Neural cell (in vitro differentiated cells): ENCODE data around the gene TCF4. TPM values are rescaled to one million over a fixed set of nuclear protein-coding genes. Genes with fewer than 3 reads are reported as not detected.

ENCODE experiments used
- H2AFZ ChIP-seq: fragments of 200-600, 300-800 bp; sonication (generic), shearing (Covaris generic); 2 replicates; pipeline ENCODE4 v1.6.0; 2014; ENCODE audit warnings: low read depth, mild to moderate bottlenecking, antibody characterized with exemption, low read length, moderate library complexity
- H3F3A ChIP-seq: fragments of 200-600 bp; shearing (Covaris generic); 2 replicates; pipeline ENCODE4 v1.6.1; 2016; ENCODE audit warnings: mild to moderate bottlenecking, moderate library complexity, mixed read lengths, antibody characterized with exemption, low read length; ENCODE audit not compliant: insufficient read depth, poor library complexity, severe bottlenecking
- H3K27ac ChIP-seq: fragments of 200-600, 300-800 bp; sonication (generic), shearing (Covaris generic); 2 replicates; pipeline ENCODE4 v1.5.1; 2014; ENCODE audit warnings: mild to moderate bottlenecking, low read length, moderate library complexity
- H3K27me3 ChIP-seq: fragments of 300-800, 200-600 bp; sonication (generic), shearing (Covaris generic); 2 replicates; pipeline ENCODE4 v1.6.0; 2014; ENCODE audit warnings: mild to moderate bottlenecking, low read depth, low read length, moderate library complexity; ENCODE audit not compliant: insufficient read depth
- H3K36me3 ChIP-seq: fragments of 300-800, 200-600 bp; sonication (generic), shearing (Covaris generic); 2 replicates; pipeline ENCODE4 v1.5.1; 2014; ENCODE audit warnings: mild to moderate bottlenecking, antibody characterized with exemption, low read length, moderate library complexity; ENCODE audit not compliant: insufficient read depth
- H3K4me2 ChIP-seq: fragments of 300-800, 200-600 bp; sonication (generic), shearing (Covaris generic); 2 replicates; pipeline ENCODE4 v1.6.0; 2014; ENCODE audit warnings: mild to moderate bottlenecking, low read length
- H3K4me3 ChIP-seq: fragments of 300-800, 200-600 bp; sonication (generic), shearing (Covaris generic); 2 replicates; pipeline ENCODE4 v1.5.1; 2014; ENCODE audit warnings: mild to moderate bottlenecking, low read length, moderate library complexity
- H3K79me2 ChIP-seq: fragments of 200-600 bp; shearing (Covaris generic); replicated peaks from 2 replicates; pipeline ENCODE4 v1.6.0; 2014; ENCODE audit warnings: mild to moderate bottlenecking, low read length, moderate library complexity; ENCODE audit not compliant: insufficient read depth
- H3K9ac ChIP-seq: fragments of 300-800, 200-600 bp; sonication (generic), shearing (Covaris generic); 2 replicates; pipeline ENCODE4 v1.6.1; 2016; ENCODE audit warnings: mild to moderate bottlenecking, low read length, mixed read lengths
- H3K9me2 ChIP-seq: fragments of 200-600 bp; shearing (Covaris generic); 2 replicates; pipeline ENCODE4 v1.6.1; 2016; ENCODE audit warnings: mild to moderate bottlenecking, low read length, mixed read lengths; ENCODE audit not compliant: insufficient read depth
- H3K9me3 ChIP-seq: fragments of 200-600, 300-800 bp; sonication (generic), shearing (Covaris generic); 2 replicates; pipeline ENCODE4 v1.6.1; 2016; ENCODE audit warnings: mild to moderate bottlenecking, mixed run types, low read length, moderate library complexity, mixed read lengths
- H4K20me1 ChIP-seq: fragments of 200-600 bp; shearing (Covaris generic); 2 replicates; pipeline ENCODE4 v1.6.1; 2016; ENCODE audit warnings: mild to moderate bottlenecking, mixed run types; ENCODE audit not compliant: insufficient read depth
- EP300 ChIP-seq: fragments of 450-650 bp; conservative IDR thresholded peaks from 2 replicates; pipeline ENCODE4 v1.6.1; 2014; ENCODE audit warnings: antibody characterized with exemption, mild to moderate bottlenecking, moderate library complexity; ENCODE audit not compliant: poor library complexity, severe bottlenecking
- EZH2 ChIP-seq: fragments of 200-600, 300-800 bp; shearing (Covaris generic), sonication (generic); IDR thresholded peaks from 2 replicates; pipeline ENCODE4 v1.6.1; 2014; ENCODE audit warnings: antibody characterized with exemption, low read length, borderline replicate concordance, mild to moderate bottlenecking; ENCODE audit not compliant: insufficient read depth, poor library complexity, severe bottlenecking
- MXI1 ChIP-seq: fragments of 450-650 bp; conservative IDR thresholded peaks from 2 replicates; pipeline ENCODE4 v1.6.1; 2014; ENCODE audit warnings: antibody characterized with exemption, mild to moderate bottlenecking; ENCODE audit not compliant: poor library complexity, severe bottlenecking
- POLR2AphosphoS5 ChIP-seq: IDR thresholded peaks from 2 replicates; pipeline ENCODE4 v1.6.1; 2012
- RAD21 ChIP-seq: fragments of 450-650 bp; conservative IDR thresholded peaks from 2 replicates; pipeline ENCODE4 v1.6.1; 2014; ENCODE audit warnings: antibody characterized with exemption, mild to moderate bottlenecking, moderate library complexity
- SMC3 ChIP-seq: fragments of 450-650 bp; conservative IDR thresholded peaks from 2 replicates; pipeline ENCODE4 v1.6.1; 2014; ENCODE audit warnings: antibody characterized with exemption, mild to moderate bottlenecking, moderate library complexity; ENCODE audit not compliant: poor library complexity
- TAF1 ChIP-seq: IDR thresholded peaks from 2 replicates; pipeline ENCODE4 v1.6.1; 2012; ENCODE audit warnings: low read depth
- polyA plus RNA-seq: library from polyadenylated mRNA; depleted of rRNA; stranded (reverse); fragments of >200 nt; gene quantifications from 2 replicates; pipeline ENCODE4 v1.2.3, GENCODE V29; 2014
- TF ChIP-seq, protein P1 (sequence below): IDR thresholded peaks from 2 replicates; pipeline ENCODE4 v1.6.1; 2012; ENCODE audit warnings: borderline replicate concordance
- TF ChIP-seq, protein P2 (sequence below): fragments of 450-650 bp; IDR thresholded peaks from 2 replicates; pipeline ENCODE4 v1.5.1; 2014; ENCODE audit warnings: antibody characterized with exemption, mild to moderate bottlenecking, moderate library complexity; ENCODE audit not compliant: poor library complexity, severe bottlenecking

Gene TCF4
- polyA plus RNA-seq, 1 donor from 2014 or later = 7.0 TPM

DNA sequence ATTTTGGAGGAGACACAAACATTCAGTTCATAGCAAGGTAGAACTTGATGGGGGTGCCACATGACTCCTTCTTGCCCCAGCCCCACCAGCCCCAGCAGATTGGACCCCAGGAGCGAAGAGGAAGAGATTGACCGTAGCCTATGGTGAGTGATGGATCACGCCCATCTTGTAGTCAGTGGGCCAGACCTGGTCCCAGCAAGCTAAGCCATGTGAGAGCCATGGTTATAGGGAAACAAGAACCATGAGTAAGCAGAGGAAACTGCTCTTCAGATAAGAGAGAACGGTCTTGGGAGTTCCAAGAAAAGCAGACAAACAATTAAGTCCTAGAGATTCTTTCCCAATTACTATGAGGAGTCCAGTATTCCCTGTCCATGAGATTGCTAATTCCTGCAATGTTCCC is 4.6 kb upstream of the TCF4 start:
- no peak overlapping the region for H3K9ac ChIP-seq
- H2AFZ ChIP-seq = no peak overlapping the region
- H3K4me2 ChIP-seq = no peak overlapping the region
- no peaks in the 10 kb centered on the region for H3K9me3 ChIP-seq
- TF ChIP-seq, protein P1, sequence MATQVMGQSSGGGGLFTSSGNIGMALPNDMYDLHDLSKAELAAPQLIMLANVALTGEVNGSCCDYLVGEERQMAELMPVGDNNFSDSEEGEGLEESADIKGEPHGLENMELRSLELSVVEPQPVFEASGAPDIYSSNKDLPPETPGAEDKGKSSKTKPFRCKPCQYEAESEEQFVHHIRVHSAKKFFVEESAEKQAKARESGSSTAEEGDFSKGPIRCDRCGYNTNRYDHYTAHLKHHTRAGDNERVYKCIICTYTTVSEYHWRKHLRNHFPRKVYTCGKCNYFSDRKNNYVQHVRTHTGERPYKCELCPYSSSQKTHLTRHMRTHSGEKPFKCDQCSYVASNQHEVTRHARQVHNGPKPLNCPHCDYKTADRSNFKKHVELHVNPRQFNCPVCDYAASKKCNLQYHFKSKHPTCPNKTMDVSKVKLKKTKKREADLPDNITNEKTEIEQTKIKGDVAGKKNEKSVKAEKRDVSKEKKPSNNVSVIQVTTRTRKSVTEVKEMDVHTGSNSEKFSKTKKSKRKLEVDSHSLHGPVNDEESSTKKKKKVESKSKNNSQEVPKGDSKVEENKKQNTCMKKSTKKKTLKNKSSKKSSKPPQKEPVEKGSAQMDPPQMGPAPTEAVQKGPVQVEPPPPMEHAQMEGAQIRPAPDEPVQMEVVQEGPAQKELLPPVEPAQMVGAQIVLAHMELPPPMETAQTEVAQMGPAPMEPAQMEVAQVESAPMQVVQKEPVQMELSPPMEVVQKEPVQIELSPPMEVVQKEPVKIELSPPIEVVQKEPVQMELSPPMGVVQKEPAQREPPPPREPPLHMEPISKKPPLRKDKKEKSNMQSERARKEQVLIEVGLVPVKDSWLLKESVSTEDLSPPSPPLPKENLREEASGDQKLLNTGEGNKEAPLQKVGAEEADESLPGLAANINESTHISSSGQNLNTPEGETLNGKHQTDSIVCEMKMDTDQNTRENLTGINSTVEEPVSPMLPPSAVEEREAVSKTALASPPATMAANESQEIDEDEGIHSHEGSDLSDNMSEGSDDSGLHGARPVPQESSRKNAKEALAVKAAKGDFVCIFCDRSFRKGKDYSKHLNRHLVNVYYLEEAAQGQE = no peak
- TF ChIP-seq POLR2AphosphoS5 = no peak
- H3F3A ChIP-seq = no peaks in the 10 kb centered on the region
- no peaks in the 10 kb centered on the region for H3K36me3 ChIP-seq
- no peaks in the 10 kb centered on the region for H4K20me1 ChIP-seq
- H3K79me2 ChIP-seq = no peaks in the 10 kb centered on the region
- H3K9me2 ChIP-seq = no peaks in the 10 kb centered on the region
- H3K4me3 ChIP-seq = no peak overlapping the region
- H3K27me3 ChIP-seq = no peaks in the 10 kb centered on the region
- no peak overlapping the region for H3K27ac ChIP-seq

DNA sequence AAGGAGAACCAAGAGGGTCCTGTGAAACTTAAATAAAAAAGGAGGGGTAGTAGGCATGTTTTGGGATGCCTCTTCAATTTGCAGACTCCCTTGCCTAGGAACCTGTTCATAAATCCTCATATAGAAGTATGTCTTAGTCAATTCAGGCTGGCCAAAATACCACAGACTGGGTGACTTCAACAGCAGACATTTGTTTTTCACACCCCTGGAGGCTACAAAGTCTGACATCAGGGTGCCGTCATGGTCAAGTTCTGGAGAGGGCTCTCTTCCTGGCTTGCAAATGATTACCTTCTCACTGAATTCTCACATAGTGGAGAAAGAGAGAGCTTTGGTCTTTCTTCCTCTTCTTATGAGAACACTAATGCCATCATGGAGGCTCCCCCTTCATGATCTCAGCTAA is 4.1 kb upstream of the TCF4 start:
- no peak overlapping the region for H3K9ac ChIP-seq
- H3K79me2 ChIP-seq = peaks cover 4% of the 10 kb centered on the region
- H3K36me3 ChIP-seq = no peaks in the 10 kb centered on the region
- TF ChIP-seq EZH2 (no peak), TAF1 (no peak), EP300 (no peak), POLR2AphosphoS5 (no peak), RAD21 (no peak), SMC3 (no peak), MXI1 (no peak)
- TF ChIP-seq, protein P1 = no peak
- TF ChIP-seq, protein P2, sequence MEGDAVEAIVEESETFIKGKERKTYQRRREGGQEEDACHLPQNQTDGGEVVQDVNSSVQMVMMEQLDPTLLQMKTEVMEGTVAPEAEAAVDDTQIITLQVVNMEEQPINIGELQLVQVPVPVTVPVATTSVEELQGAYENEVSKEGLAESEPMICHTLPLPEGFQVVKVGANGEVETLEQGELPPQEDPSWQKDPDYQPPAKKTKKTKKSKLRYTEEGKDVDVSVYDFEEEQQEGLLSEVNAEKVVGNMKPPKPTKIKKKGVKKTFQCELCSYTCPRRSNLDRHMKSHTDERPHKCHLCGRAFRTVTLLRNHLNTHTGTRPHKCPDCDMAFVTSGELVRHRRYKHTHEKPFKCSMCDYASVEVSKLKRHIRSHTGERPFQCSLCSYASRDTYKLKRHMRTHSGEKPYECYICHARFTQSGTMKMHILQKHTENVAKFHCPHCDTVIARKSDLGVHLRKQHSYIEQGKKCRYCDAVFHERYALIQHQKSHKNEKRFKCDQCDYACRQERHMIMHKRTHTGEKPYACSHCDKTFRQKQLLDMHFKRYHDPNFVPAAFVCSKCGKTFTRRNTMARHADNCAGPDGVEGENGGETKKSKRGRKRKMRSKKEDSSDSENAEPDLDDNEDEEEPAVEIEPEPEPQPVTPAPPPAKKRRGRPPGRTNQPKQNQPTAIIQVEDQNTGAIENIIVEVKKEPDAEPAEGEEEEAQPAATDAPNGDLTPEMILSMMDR = no peak
- no peaks in the 10 kb centered on the region for H3F3A ChIP-seq
- H3K27me3 ChIP-seq = no peaks in the 10 kb centered on the region
- no peak overlapping the region for H3K4me3 ChIP-seq
- H3K27ac ChIP-seq = no peak overlapping the region
- no peaks in the 10 kb centered on the region for H3K9me2 ChIP-seq
- no peaks in the 10 kb centered on the region for H3K9me3 ChIP-seq
- H3K4me2 ChIP-seq = no peak overlapping the region
- no peaks in the 10 kb centered on the region for H4K20me1 ChIP-seq
- no peak overlapping the region for H2AFZ ChIP-seq
